Neural cell (in vitro differentiated cells): ENCODE data around the gene KRT39. TPM values are rescaled to one million over a fixed set of nuclear protein-coding genes. Genes with fewer than 3 reads are reported as not detected.

Experiments used
- H2AFZ ChIP-seq: fragments of 200-600, 300-800 bp; sonication (generic), shearing (Covaris generic); 2 replicates; pipeline ENCODE4 v1.6.0; 2014; ENCODE audit warnings: low read depth, mild to moderate bottlenecking, antibody characterized with exemption, low read length, moderate library complexity
- H3F3A ChIP-seq: fragments of 200-600 bp; shearing (Covaris generic); 2 replicates; pipeline ENCODE4 v1.6.1; 2016; ENCODE audit warnings: mild to moderate bottlenecking, moderate library complexity, mixed read lengths, antibody characterized with exemption, low read length; ENCODE audit not compliant: insufficient read depth, poor library complexity, severe bottlenecking
- H3K27ac ChIP-seq: fragments of 200-600, 300-800 bp; sonication (generic), shearing (Covaris generic); 2 replicates; pipeline ENCODE4 v1.5.1; 2014; ENCODE audit warnings: mild to moderate bottlenecking, low read length, moderate library complexity
- H3K27me3 ChIP-seq: fragments of 300-800, 200-600 bp; sonication (generic), shearing (Covaris generic); 2 replicates; pipeline ENCODE4 v1.6.0; 2014; ENCODE audit warnings: mild to moderate bottlenecking, low read depth, low read length, moderate library complexity; ENCODE audit not compliant: insufficient read depth
- H3K36me3 ChIP-seq: fragments of 300-800, 200-600 bp; sonication (generic), shearing (Covaris generic); 2 replicates; pipeline ENCODE4 v1.5.1; 2014; ENCODE audit warnings: mild to moderate bottlenecking, antibody characterized with exemption, low read length, moderate library complexity; ENCODE audit not compliant: insufficient read depth
- H3K4me2 ChIP-seq: fragments of 300-800, 200-600 bp; sonication (generic), shearing (Covaris generic); 2 replicates; pipeline ENCODE4 v1.6.0; 2014; ENCODE audit warnings: mild to moderate bottlenecking, low read length
- H3K4me3 ChIP-seq: fragments of 300-800, 200-600 bp; sonication (generic), shearing (Covaris generic); 2 replicates; pipeline ENCODE4 v1.5.1; 2014; ENCODE audit warnings: mild to moderate bottlenecking, low read length, moderate library complexity
- H3K79me2 ChIP-seq: fragments of 200-600 bp; shearing (Covaris generic); replicated peaks from 2 replicates; pipeline ENCODE4 v1.6.0; 2014; ENCODE audit warnings: mild to moderate bottlenecking, low read length, moderate library complexity; ENCODE audit not compliant: insufficient read depth
- H3K9ac ChIP-seq: fragments of 300-800, 200-600 bp; sonication (generic), shearing (Covaris generic); 2 replicates; pipeline ENCODE4 v1.6.1; 2016; ENCODE audit warnings: mild to moderate bottlenecking, low read length, mixed read lengths
- H3K9me2 ChIP-seq: fragments of 200-600 bp; shearing (Covaris generic); 2 replicates; pipeline ENCODE4 v1.6.1; 2016; ENCODE audit warnings: mild to moderate bottlenecking, low read length, mixed read lengths; ENCODE audit not compliant: insufficient read depth
- H3K9me3 ChIP-seq: fragments of 200-600, 300-800 bp; sonication (generic), shearing (Covaris generic); 2 replicates; pipeline ENCODE4 v1.6.1; 2016; ENCODE audit warnings: mild to moderate bottlenecking, mixed run types, low read length, moderate library complexity, mixed read lengths
- H4K20me1 ChIP-seq: fragments of 200-600 bp; shearing (Covaris generic); 2 replicates; pipeline ENCODE4 v1.6.1; 2016; ENCODE audit warnings: mild to moderate bottlenecking, mixed run types; ENCODE audit not compliant: insufficient read depth
- EP300 ChIP-seq: fragments of 450-650 bp; conservative IDR thresholded peaks from 2 replicates; pipeline ENCODE4 v1.6.1; 2014; ENCODE audit warnings: antibody characterized with exemption, mild to moderate bottlenecking, moderate library complexity; ENCODE audit not compliant: poor library complexity, severe bottlenecking
- EZH2 ChIP-seq: fragments of 200-600, 300-800 bp; shearing (Covaris generic), sonication (generic); IDR thresholded peaks from 2 replicates; pipeline ENCODE4 v1.6.1; 2014; ENCODE audit warnings: antibody characterized with exemption, low read length, borderline replicate concordance, mild to moderate bottlenecking; ENCODE audit not compliant: insufficient read depth, poor library complexity, severe bottlenecking
- MXI1 ChIP-seq: fragments of 450-650 bp; conservative IDR thresholded peaks from 2 replicates; pipeline ENCODE4 v1.6.1; 2014; ENCODE audit warnings: antibody characterized with exemption, mild to moderate bottlenecking; ENCODE audit not compliant: poor library complexity, severe bottlenecking
- POLR2AphosphoS5 ChIP-seq: IDR thresholded peaks from 2 replicates; pipeline ENCODE4 v1.6.1; 2012
- RAD21 ChIP-seq: fragments of 450-650 bp; conservative IDR thresholded peaks from 2 replicates; pipeline ENCODE4 v1.6.1; 2014; ENCODE audit warnings: antibody characterized with exemption, mild to moderate bottlenecking, moderate library complexity
- SMC3 ChIP-seq: fragments of 450-650 bp; conservative IDR thresholded peaks from 2 replicates; pipeline ENCODE4 v1.6.1; 2014; ENCODE audit warnings: antibody characterized with exemption, mild to moderate bottlenecking, moderate library complexity; ENCODE audit not compliant: poor library complexity
- TAF1 ChIP-seq: IDR thresholded peaks from 2 replicates; pipeline ENCODE4 v1.6.1; 2012; ENCODE audit warnings: low read depth
- polyA plus RNA-seq: library from polyadenylated mRNA; depleted of rRNA; stranded (reverse); fragments of >200 nt; gene quantifications from 2 replicates; pipeline ENCODE4 v1.2.3, GENCODE V29; 2014
- TF ChIP-seq, protein P1 (sequence below): fragments of 450-650 bp; IDR thresholded peaks from 2 replicates; pipeline ENCODE4 v1.5.1; 2014; ENCODE audit warnings: antibody characterized with exemption, mild to moderate bottlenecking, moderate library complexity; ENCODE audit not compliant: poor library complexity, severe bottlenecking
- TF ChIP-seq, protein P2 (sequence below): IDR thresholded peaks from 2 replicates; pipeline ENCODE4 v1.6.1; 2012; ENCODE audit warnings: borderline replicate concordance

The KRT39 gene
- polyA plus RNA-seq, 1 donor from 2014 or later = not detected

DNA sequence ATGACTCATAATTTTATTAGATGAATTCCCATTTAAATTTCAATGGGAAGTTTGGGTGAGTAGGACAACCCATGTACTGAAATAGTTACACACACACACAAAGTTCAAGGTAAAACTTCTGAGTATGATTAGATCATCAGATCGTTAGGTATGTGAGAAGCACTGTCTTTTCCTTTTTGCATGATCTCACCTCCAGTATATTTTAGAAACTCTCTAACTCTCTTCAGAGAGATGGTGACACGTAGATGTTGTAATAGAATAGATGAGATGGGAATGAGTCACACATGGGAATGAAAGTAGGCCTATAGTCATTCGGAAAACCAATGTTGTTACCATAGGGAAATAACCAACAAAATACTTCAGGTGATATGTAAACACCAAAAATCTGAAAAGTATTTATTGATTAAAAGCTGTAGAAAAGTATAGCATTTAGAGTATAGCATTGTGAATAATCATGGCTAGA is 51.5 kb downstream of the KRT39 start:
- no peaks in the 10 kb centered on the region for H3K27me3 ChIP-seq
- no peak overlapping the region for H3K27ac ChIP-seq
- H3K4me2 ChIP-seq = no peak overlapping the region
- no peak for TF ChIP-seq RAD21
- TF ChIP-seq, protein P1, sequence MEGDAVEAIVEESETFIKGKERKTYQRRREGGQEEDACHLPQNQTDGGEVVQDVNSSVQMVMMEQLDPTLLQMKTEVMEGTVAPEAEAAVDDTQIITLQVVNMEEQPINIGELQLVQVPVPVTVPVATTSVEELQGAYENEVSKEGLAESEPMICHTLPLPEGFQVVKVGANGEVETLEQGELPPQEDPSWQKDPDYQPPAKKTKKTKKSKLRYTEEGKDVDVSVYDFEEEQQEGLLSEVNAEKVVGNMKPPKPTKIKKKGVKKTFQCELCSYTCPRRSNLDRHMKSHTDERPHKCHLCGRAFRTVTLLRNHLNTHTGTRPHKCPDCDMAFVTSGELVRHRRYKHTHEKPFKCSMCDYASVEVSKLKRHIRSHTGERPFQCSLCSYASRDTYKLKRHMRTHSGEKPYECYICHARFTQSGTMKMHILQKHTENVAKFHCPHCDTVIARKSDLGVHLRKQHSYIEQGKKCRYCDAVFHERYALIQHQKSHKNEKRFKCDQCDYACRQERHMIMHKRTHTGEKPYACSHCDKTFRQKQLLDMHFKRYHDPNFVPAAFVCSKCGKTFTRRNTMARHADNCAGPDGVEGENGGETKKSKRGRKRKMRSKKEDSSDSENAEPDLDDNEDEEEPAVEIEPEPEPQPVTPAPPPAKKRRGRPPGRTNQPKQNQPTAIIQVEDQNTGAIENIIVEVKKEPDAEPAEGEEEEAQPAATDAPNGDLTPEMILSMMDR = no peak
- TF ChIP-seq EP300 = no peak
- no peak for TF ChIP-seq POLR2AphosphoS5
- TF ChIP-seq TAF1 = no peak
- no peak for TF ChIP-seq MXI1
- no peak for TF ChIP-seq SMC3
- TF ChIP-seq, protein P2, sequence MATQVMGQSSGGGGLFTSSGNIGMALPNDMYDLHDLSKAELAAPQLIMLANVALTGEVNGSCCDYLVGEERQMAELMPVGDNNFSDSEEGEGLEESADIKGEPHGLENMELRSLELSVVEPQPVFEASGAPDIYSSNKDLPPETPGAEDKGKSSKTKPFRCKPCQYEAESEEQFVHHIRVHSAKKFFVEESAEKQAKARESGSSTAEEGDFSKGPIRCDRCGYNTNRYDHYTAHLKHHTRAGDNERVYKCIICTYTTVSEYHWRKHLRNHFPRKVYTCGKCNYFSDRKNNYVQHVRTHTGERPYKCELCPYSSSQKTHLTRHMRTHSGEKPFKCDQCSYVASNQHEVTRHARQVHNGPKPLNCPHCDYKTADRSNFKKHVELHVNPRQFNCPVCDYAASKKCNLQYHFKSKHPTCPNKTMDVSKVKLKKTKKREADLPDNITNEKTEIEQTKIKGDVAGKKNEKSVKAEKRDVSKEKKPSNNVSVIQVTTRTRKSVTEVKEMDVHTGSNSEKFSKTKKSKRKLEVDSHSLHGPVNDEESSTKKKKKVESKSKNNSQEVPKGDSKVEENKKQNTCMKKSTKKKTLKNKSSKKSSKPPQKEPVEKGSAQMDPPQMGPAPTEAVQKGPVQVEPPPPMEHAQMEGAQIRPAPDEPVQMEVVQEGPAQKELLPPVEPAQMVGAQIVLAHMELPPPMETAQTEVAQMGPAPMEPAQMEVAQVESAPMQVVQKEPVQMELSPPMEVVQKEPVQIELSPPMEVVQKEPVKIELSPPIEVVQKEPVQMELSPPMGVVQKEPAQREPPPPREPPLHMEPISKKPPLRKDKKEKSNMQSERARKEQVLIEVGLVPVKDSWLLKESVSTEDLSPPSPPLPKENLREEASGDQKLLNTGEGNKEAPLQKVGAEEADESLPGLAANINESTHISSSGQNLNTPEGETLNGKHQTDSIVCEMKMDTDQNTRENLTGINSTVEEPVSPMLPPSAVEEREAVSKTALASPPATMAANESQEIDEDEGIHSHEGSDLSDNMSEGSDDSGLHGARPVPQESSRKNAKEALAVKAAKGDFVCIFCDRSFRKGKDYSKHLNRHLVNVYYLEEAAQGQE = no peak
- TF ChIP-seq EZH2 = no peak
- no peaks in the 10 kb centered on the region for H3K9me3 ChIP-seq
- H3K9ac ChIP-seq = no peak overlapping the region
- no peaks in the 10 kb centered on the region for H4K20me1 ChIP-seq
- H2AFZ ChIP-seq = no peak overlapping the region
- no peaks in the 10 kb centered on the region for H3F3A ChIP-seq
- H3K9me2 ChIP-seq = no peaks in the 10 kb centered on the region
- no peak overlapping the region for H3K4me3 ChIP-seq
- no peaks in the 10 kb centered on the region for H3K36me3 ChIP-seq
- no peaks in the 10 kb centered on the region for H3K79me2 ChIP-seq

GRCh38 chr17:40914075-40914855 is 52.5 kb downstream of the KRT39 start:
- TF ChIP-seq EZH2 = no peak
- TF ChIP-seq RAD21 = no peak
- no peak for TF ChIP-seq TAF1
- TF ChIP-seq, protein P2 = no peak
- TF ChIP-seq, protein P1 = no peak
- TF ChIP-seq EP300 = no peak
- no peak for TF ChIP-seq POLR2AphosphoS5
- TF ChIP-seq MXI1 = no peak
- TF ChIP-seq SMC3 = no peak
- H3K36me3 ChIP-seq = no peaks in the 10 kb centered on the region

More at GRCh38 chr17:40914075-40914855, 52.5 kb downstream of the KRT39 start:
- no peaks in the 10 kb centered on the region for H3K27me3 ChIP-seq
- no peaks in the 10 kb centered on the region for H3K9me2 ChIP-seq
- H3K79me2 ChIP-seq = no peaks in the 10 kb centered on the region
- H3K9me3 ChIP-seq = no peaks in the 10 kb centered on the region
- H3K4me3 ChIP-seq = no peak overlapping the region
- H2AFZ ChIP-seq = no peak overlapping the region
- H3F3A ChIP-seq = no peaks in the 10 kb centered on the region
- H3K4me2 ChIP-seq = no peak overlapping the region
- no peak overlapping the region for H3K9ac ChIP-seq
- no peak overlapping the region for H3K27ac ChIP-seq
- no peaks in the 10 kb centered on the region for H4K20me1 ChIP-seq
